ENCODE data around the gene DSN1.
A peak's percentile ranks its signal among the peaks of the same experiment; 100 is the strongest.

DSN1 gene

GRCh38 chr20:36752582-36752981 is 21.0 kb downstream of the DSN1 start:
- no peak for DNase-seq

- DNase-seq = peak; percentile 91
Observed at GRCh38 chr20:36745927-36746659, 27.5 kb downstream of the DSN1 start, which contains the start of gene NDRG3. Gene NDRG3 (minus strand): TSS chr20:36746090. CDS start chr20:36721735, 24,355 bp downstream.

GRCh38 chr20:36745234-36745926 is 28.2 kb downstream of the DSN1 start:
- no peak for DNase-seq

- no peak for DNase-seq
Observed at GRCh38 chr20:36744764-36745191, 28.8 kb downstream of the DSN1 start.

GRCh38 chr20:36744243-36744642 is 29.3 kb downstream of the DSN1 start:
- DNase-seq = no peak

GRCh38 chr20:36742558-36742957 is 31.0 kb downstream of the DSN1 start:
- no peak for DNase-seq

GRCh38 chr20:36741072-36741471 is 32.5 kb downstream of the DSN1 start:
- DNase-seq = no peak

- no peak for DNase-seq
Observed at GRCh38 chr20:36737183-36737499, 36.4 kb downstream of the DSN1 start.

GRCh38 chr20:36736451-36737182 is 36.9 kb downstream of the DSN1 start:
- DNase-seq = no peak

- DNase-seq = no peak
Observed at GRCh38 chr20:36732456-36732855, 41.1 kb downstream of the DSN1 start.

- DNase-seq = no peak
Observed at GRCh38 chr20:36728986-36729385, 44.6 kb downstream of the DSN1 start.

- no peak for DNase-seq
Observed at GRCh38 chr20:36726168-36726567, 47.4 kb downstream of the DSN1 start.

GRCh38 chr20:36720510-36720909 is 53.1 kb downstream of the DSN1 start:
- DNase-seq = peak; percentile 8

GRCh38 chr20:36717657-36718056 is 55.9 kb downstream of the DSN1 start:
- DNase-seq = peak; percentile 1

- no peak for DNase-seq
Observed at GRCh38 chr20:36717021-36717420, 56.5 kb downstream of the DSN1 start.

- DNase-seq = no peak
Observed at GRCh38 chr20:36712775-36713174, 60.8 kb downstream of the DSN1 start.

- DNase-seq = no peak
Observed at GRCh38 chr20:36709126-36709525, 64.4 kb downstream of the DSN1 start.

- no peak for DNase-seq
Observed at GRCh38 chr20:36703530-36703929, 70.0 kb downstream of the DSN1 start.
